Osteoblast (primary cell): ENCODE measurements around the gene SUN2. TPM values are rescaled to one million over a fixed set of nuclear protein-coding genes. Genes with fewer than 3 reads are reported as not detected.
A peak's percentile ranks its signal among the peaks of the same experiment; 100 is the strongest.

ENCODE experiments used
- DNase-seq: peaks from one replicate; pipeline ENCODE4 v3.0.0; 2011; ENCODE audit warnings: low spot score, mixed read lengths; ENCODE audit not compliant: insufficient read length; ENCODE audit errors: missing footprints
- H2AFZ ChIP-seq: 2 replicates; pipeline ENCODE4 v1.6.0; 2011; ENCODE audit warnings: mild to moderate bottlenecking, low read length
- H3K27ac ChIP-seq: 2 replicates; pipeline ENCODE4 v1.5.1; 2011; ENCODE audit warnings: mild to moderate bottlenecking, low read depth, low read length, moderate library complexity
- H3K27me3 ChIP-seq: 2 replicates; pipeline ENCODE4 v1.6.0; 2012; ENCODE audit warnings: mild to moderate bottlenecking, control low read depth, inconsistent platforms, low read length, moderate library complexity; ENCODE audit not compliant: insufficient read depth
- H3K36me3 ChIP-seq: 2 replicates; pipeline ENCODE4 v1.5.1; 2011; ENCODE audit warnings: mild to moderate bottlenecking, low read length, control low read depth, moderate library complexity; ENCODE audit not compliant: insufficient read depth
- H3K4me1 ChIP-seq: 2 replicates; pipeline ENCODE4 v1.5.1; 2011; ENCODE audit warnings: mild to moderate bottlenecking, low read length, control low read depth, moderate library complexity; ENCODE audit not compliant: insufficient read depth
- H3K4me2 ChIP-seq: 2 replicates; pipeline ENCODE4 v1.6.0; 2011; ENCODE audit warnings: mild to moderate bottlenecking, low read length; ENCODE audit not compliant: insufficient read depth
- H3K4me3 ChIP-seq: fragments of 200-600 bp; sonication (generic); 3 replicates; pipeline ENCODE4 v1.5.1; 2012; ENCODE audit warnings: mild to moderate bottlenecking, low read length, inconsistent platforms; ENCODE audit not compliant: insufficient read depth
- H3K79me2 ChIP-seq: 2 replicates; pipeline ENCODE4 v1.6.0; 2012; ENCODE audit warnings: mild to moderate bottlenecking, low read length, control low read depth, inconsistent platforms; ENCODE audit not compliant: insufficient read depth
- H3K9me3 ChIP-seq: 2 replicates; pipeline ENCODE4 v1.5.1; 2011; ENCODE audit warnings: low read depth, low read length, control low read depth
- H4K20me1 ChIP-seq: 2 replicates; pipeline ENCODE4 v1.6.0; 2012; ENCODE audit warnings: mild to moderate bottlenecking, low read length, control low read depth; ENCODE audit not compliant: insufficient read depth
- total RNA-seq: library from RNA; depleted of rRNA; stranded (reverse); fragments of >200 nt; gene quantifications from 2 replicates; pipeline ENCODE4 v1.2.3, GENCODE V29; 2012
- TF ChIP-seq, protein P1 (sequence below): IDR thresholded peaks from 2 replicates; pipeline ENCODE4 v1.5.1; 2011; ENCODE audit warnings: mild to moderate bottlenecking, low read depth, low read length, moderate library complexity; ENCODE audit errors: extremely low read depth

SUN2 gene
- total RNA-seq, 1 donor = 105 TPM

- no peak overlapping the region for H3K27ac ChIP-seq
- H2AFZ ChIP-seq = no peak overlapping the region
- DNase-seq = peak; percentile 93
- H3K4me2 ChIP-seq = no peak overlapping the region
- H3K79me2 ChIP-seq = no peaks in the 10 kb centered on the region
- H3K36me3 ChIP-seq = no peaks in the 10 kb centered on the region
- peaks cover 11% of the 10 kb centered on the region for H3K4me1 ChIP-seq
- H4K20me1 ChIP-seq = no peaks in the 10 kb centered on the region
- no peak overlapping the region for H3K4me3 ChIP-seq
- TF ChIP-seq, protein P1, sequence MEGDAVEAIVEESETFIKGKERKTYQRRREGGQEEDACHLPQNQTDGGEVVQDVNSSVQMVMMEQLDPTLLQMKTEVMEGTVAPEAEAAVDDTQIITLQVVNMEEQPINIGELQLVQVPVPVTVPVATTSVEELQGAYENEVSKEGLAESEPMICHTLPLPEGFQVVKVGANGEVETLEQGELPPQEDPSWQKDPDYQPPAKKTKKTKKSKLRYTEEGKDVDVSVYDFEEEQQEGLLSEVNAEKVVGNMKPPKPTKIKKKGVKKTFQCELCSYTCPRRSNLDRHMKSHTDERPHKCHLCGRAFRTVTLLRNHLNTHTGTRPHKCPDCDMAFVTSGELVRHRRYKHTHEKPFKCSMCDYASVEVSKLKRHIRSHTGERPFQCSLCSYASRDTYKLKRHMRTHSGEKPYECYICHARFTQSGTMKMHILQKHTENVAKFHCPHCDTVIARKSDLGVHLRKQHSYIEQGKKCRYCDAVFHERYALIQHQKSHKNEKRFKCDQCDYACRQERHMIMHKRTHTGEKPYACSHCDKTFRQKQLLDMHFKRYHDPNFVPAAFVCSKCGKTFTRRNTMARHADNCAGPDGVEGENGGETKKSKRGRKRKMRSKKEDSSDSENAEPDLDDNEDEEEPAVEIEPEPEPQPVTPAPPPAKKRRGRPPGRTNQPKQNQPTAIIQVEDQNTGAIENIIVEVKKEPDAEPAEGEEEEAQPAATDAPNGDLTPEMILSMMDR = peak; percentile 89
- no peaks in the 10 kb centered on the region for H3K9me3 ChIP-seq
- H3K27me3 ChIP-seq = no peaks in the 10 kb centered on the region
Observed at GRCh38 chr22:38766076-38766777, 10.4 kb upstream of the SUN2 start.

GRCh38 chr22:38762551-38762983 lies 6.8 kb upstream of the SUN2 start:
- H3K27me3 ChIP-seq = no peaks in the 10 kb centered on the region
- H3K79me2 ChIP-seq = no peaks in the 10 kb centered on the region
- no peak overlapping the region for H3K4me2 ChIP-seq
- TF ChIP-seq, protein P1 = no peak
- DNase-seq = peak; percentile 66
- H4K20me1 ChIP-seq = no peaks in the 10 kb centered on the region
- H3K36me3 ChIP-seq = no peaks in the 10 kb centered on the region
- H2AFZ ChIP-seq = no peak overlapping the region
- H3K9me3 ChIP-seq = no peaks in the 10 kb centered on the region
- H3K4me3 ChIP-seq = no peak overlapping the region
- H3K27ac ChIP-seq = no peak overlapping the region
- H3K4me1 ChIP-seq = peaks cover 11% of the 10 kb centered on the region

DNA sequence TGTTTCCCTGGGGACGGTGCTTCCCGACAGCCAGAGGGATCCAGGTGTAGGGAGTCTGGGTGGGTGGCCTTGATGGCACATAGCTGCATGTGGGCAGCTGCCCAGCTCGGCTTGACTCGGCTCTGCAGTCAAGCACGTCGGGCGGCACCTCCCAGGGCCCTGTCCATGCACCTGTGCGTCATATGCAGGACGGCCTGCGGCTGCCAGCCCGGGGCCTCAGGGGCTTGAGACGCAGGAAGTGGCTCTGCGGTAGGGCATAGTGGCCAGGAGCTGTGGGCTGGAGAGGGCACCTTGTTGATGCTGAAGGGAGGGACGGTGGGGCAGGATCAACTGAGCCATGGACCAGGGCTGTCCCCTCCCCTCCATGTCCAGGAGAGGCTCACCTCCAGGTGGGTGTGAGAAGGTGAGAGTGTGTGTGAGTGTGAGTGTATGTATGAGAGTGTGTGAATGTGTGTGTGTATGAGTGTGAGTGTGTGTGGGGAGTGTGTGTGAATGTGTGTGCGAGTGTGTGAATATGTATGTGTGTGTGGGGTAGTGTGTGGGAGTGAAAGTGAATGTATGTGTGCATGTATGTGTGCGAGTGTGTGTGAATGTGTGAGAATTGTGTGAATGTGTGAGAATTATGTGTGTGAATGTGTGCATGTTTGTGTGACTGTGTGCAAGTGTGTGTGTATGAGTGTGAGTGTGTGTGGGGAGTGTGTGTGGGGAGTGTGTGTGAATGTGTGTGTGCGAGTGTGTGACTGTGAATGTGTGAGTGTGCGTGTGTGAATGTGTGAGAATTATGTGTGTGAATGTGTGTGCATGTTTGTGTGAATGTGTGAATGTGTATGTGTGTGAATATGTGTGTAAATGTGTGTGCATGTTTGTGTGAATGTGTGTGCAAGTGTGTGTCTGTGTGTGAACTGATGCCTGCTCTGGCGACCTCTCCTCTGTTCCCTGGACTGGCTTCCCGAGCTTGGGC lies 5.7 kb upstream of the SUN2 start:
- no peaks in the 10 kb centered on the region for H3K9me3 ChIP-seq
- no peak for DNase-seq
- no peaks in the 10 kb centered on the region for H3K27me3 ChIP-seq
- no peaks in the 10 kb centered on the region for H3K36me3 ChIP-seq
- no peaks in the 10 kb centered on the region for H4K20me1 ChIP-seq
- TF ChIP-seq, protein P1 = no peak
- H3K27ac ChIP-seq = no peak overlapping the region
- no peak overlapping the region for H3K4me3 ChIP-seq
- no peaks in the 10 kb centered on the region for H3K79me2 ChIP-seq
- no peak overlapping the region for H3K4me2 ChIP-seq
- no peak overlapping the region for H2AFZ ChIP-seq
- H3K4me1 ChIP-seq = peaks cover 15% of the 10 kb centered on the region
